Neural cell (in vitro differentiated cells): ENCODE data around the gene RABGEF1.

ENCODE experiments used
- CTCF ChIP-seq: fragments of 450-650 bp; IDR thresholded peaks from 2 replicates; pipeline ENCODE4 v1.5.1; 2014; ENCODE audit warnings: antibody characterized with exemption, mild to moderate bottlenecking, moderate library complexity; ENCODE audit not compliant: poor library complexity, severe bottlenecking
- EP300 ChIP-seq: fragments of 450-650 bp; conservative IDR thresholded peaks from 2 replicates; pipeline ENCODE4 v1.6.1; 2014; ENCODE audit warnings: antibody characterized with exemption, mild to moderate bottlenecking, moderate library complexity; ENCODE audit not compliant: poor library complexity, severe bottlenecking
- EZH2 ChIP-seq: fragments of 200-600, 300-800 bp; shearing (Covaris generic), sonication (generic); IDR thresholded peaks from 2 replicates; pipeline ENCODE4 v1.6.1; 2014; ENCODE audit warnings: antibody characterized with exemption, low read length, borderline replicate concordance, mild to moderate bottlenecking; ENCODE audit not compliant: insufficient read depth, poor library complexity, severe bottlenecking
- MXI1 ChIP-seq: fragments of 450-650 bp; conservative IDR thresholded peaks from 2 replicates; pipeline ENCODE4 v1.6.1; 2014; ENCODE audit warnings: antibody characterized with exemption, mild to moderate bottlenecking; ENCODE audit not compliant: poor library complexity, severe bottlenecking
- RAD21 ChIP-seq: fragments of 450-650 bp; conservative IDR thresholded peaks from 2 replicates; pipeline ENCODE4 v1.6.1; 2014; ENCODE audit warnings: antibody characterized with exemption, mild to moderate bottlenecking, moderate library complexity
- REST ChIP-seq: IDR thresholded peaks from 2 replicates; pipeline ENCODE4 v1.6.1; 2012; ENCODE audit warnings: borderline replicate concordance
- TAF1 ChIP-seq: IDR thresholded peaks from 2 replicates; pipeline ENCODE4 v1.6.1; 2012; ENCODE audit warnings: low read depth

DNA sequence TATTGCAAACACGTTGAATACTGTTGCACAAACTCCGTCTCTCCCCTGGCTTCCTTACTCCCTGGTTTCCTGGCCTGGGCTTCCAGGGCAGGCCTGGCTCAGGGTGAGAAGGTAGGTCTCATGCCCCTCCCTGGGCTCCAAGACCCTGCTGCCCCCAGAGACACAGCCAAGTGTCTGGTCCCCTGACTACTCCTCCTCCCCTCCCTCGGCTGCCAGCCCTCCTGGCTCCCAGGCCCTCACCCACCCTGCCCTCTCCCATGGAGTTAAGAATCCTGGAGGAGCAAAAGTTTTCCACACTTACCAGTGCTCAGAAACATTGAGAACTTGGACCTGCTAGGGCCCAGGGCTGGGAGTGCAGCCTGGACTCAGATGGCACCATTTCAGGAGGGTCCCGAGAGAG lies 47.2 kb upstream of the RABGEF1 start:
- TF ChIP-seq CTCF (no peak), TAF1 (no peak), EP300 (no peak), MXI1 (no peak), EZH2 (no peak), REST (no peak), RAD21 (no peak)
